WTC11 (cell line): ENCODE results near the gene RGN. TPM values are rescaled to one million over a fixed set of nuclear protein-coding genes. Genes with fewer than 3 reads are reported as not detected.

ENCODE experiments used
- CREM ChIP-seq: sonication (generic); formaldehyde crosslinking; IDR thresholded peaks from 2 replicates; pipeline ENCODE4 v1.8.1; 2022; ENCODE audit warnings: mild to moderate bottlenecking, missing genetic modification reagents, moderate library complexity
- total RNA-seq: library from RNA; stranded (reverse); gene quantifications from 3 replicates; pipeline ENCODE4 v1.2.3, GENCODE V29; 2021

Gene RGN
- total RNA-seq, 1 experiment from 2014 or later: 2.7 TPM

DNA sequence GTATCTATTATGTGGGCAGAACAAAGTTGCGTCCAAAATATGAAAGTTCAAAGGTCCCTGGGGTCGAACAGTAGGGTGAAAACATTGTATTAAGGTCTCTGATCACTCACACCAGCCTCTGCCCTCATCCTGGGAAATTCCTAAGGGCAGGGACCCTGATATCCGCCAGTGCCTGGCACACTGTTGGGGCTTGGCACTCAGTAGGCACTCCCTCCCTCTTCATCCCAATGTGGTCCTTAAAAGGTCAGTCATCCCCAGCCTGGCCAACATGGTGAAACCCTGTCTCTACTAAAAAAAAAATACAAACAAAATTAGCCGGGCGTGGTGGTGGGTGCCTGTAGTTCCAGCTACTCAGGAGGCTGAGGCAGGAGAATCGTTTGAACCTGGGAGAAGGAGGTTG is 59.9 kb downstream of the RGN start (continued):
- TF ChIP-seq CREM (CRISPR knock-in tag): no peak

Other genes starting within 250 kb of the RGN start
- 6.2 to 6.9 TPM (median 6.4 TPM) in 3 replicates for gene RP2, start 241.4 kb upstream of the RGN start, total RNA-seq
- 14.6 to 19.2 TPM (median 16.8 TPM) in 3 replicates for gene JADE3, start 166.0 kb upstream of the RGN start, total RNA-seq
- gene NDUFB11, start 66.3 kb downstream of the RGN start, total RNA-seq: 105 to 110 TPM (median 106 TPM) in 3 replicates
- 65.6 to 66.1 TPM (median 65.8 TPM) in 3 replicates for gene RBM10, start 66.8 kb downstream of the RGN start, total RNA-seq
- gene UBA1, start 115.4 kb downstream of the RGN start, total RNA-seq: 379 to 392 TPM (median 383 TPM) in 3 replicates
- 130 to 150 TPM (median 145 TPM) in 3 replicates for gene CDK16, start 140.2 kb downstream of the RGN start, total RNA-seq
- 82.5 to 86.8 TPM (median 86.3 TPM) in 3 replicates for gene USP11, start 154.6 kb downstream of the RGN start, total RNA-seq